A673 (cell line): ENCODE data around the gene HTR5A. TPM values are rescaled to one million over a fixed set of nuclear protein-coding genes. Genes with fewer than 3 reads are reported as not detected.

ENCODE experiments used
- Bru-seq: library from RNA; stranded (reverse); fragments of 400-500 nt; gene quantifications from one replicate; lab custom pipeline; 2021; lab: Mats Ljungman, UMichigan
- BruChase-seq, 2 experiments: library from RNA; stranded (reverse); fragments of 400-500 nt; gene quantifications; one replicate each; lab custom pipeline; 2021; lab: Mats Ljungman, UMichigan
- BruUV-seq: library from RNA; stranded (reverse); fragments of 400-500 nt; replicated peaks from 2 replicates; lab custom pipeline; 2021; lab: Mats Ljungman, UMichigan
- CTCF ChIA-PET: fragments of 300-600 bp; sonication (Branson Sonifier 250); formaldehyde crosslinking; loops from one replicate; lab custom pipeline; 2022; ENCODE audit warnings: antibody characterized with exemption; lab: Charles Lee
- POLR2A ChIA-PET: fragments of 300-600 bp; sonication (Branson Sonifier 250); formaldehyde crosslinking; loops from one replicate; lab custom pipeline; 2022; ENCODE audit warnings: antibody characterized with exemption; ENCODE audit not compliant: low non-redundant PET; lab: Charles Lee
- DNase-seq: peaks from one replicate; pipeline ENCODE4 v3.0.0-alpha.2; 2015; ENCODE audit warnings: low spot score
- H3K27ac ChIP-seq: fragments of 200-600 bp; sonication (generic); 2 replicates; pipeline ENCODE4 v1.5.1; 2016; ENCODE audit warnings: mixed run types, low read depth, mild to moderate bottlenecking, mixed read lengths, antibody characterized with exemption, low read length; ENCODE audit not compliant: poor library complexity, severe bottlenecking
- H3K27me3 ChIP-seq: fragments of 200-600 bp; sonication (generic); replicated peaks from 2 replicates; pipeline ENCODE4 v1.6.1; 2017; ENCODE audit warnings: mixed run types, low read depth, mild to moderate bottlenecking, mixed read lengths, antibody characterized with exemption, low read length; ENCODE audit not compliant: insufficient read depth, poor library complexity
- H3K36me3 ChIP-seq: fragments of 200-600 bp; sonication (generic); 2 replicates; pipeline ENCODE4 v1.6.1; 2016; ENCODE audit warnings: mixed run types, mild to moderate bottlenecking, mixed read lengths, antibody characterized with exemption, low read length; ENCODE audit not compliant: insufficient read depth, poor library complexity, severe bottlenecking
- H3K4me1 ChIP-seq: fragments of 200-600 bp; sonication (generic); 2 replicates; pipeline ENCODE4 v1.6.1; 2017; ENCODE audit warnings: mixed run types, mild to moderate bottlenecking, mixed read lengths, antibody characterized with exemption, low read length; ENCODE audit not compliant: insufficient read depth, poor library complexity, severe bottlenecking
- H3K4me3 ChIP-seq: fragments of 200-600 bp; sonication (generic); 2 replicates; pipeline ENCODE4 v1.5.1; 2016; ENCODE audit warnings: low read depth, mixed run types, mild to moderate bottlenecking, mixed read lengths, low read length; ENCODE audit not compliant: poor library complexity, severe bottlenecking
- H3K9me3 ChIP-seq: fragments of 200-600 bp; sonication (generic); 2 replicates; pipeline ENCODE4 v1.6.1; 2016; ENCODE audit warnings: mixed run types, low read depth, mild to moderate bottlenecking, mixed read lengths, antibody characterized with exemption, low read length; ENCODE audit not compliant: poor library complexity, severe bottlenecking
- EZH2 ChIP-seq: fragments of 200-600 bp; sonication (generic); IDR thresholded peaks from 2 replicates; pipeline ENCODE4 v1.6.1; 2017; ENCODE audit warnings: borderline replicate concordance, low read depth, mild to moderate bottlenecking, mixed read lengths, antibody characterized with exemption, low read length; ENCODE audit not compliant: poor library complexity, severe bottlenecking
- intact Hi-C: fragments of 100-400 bp; cut with micrococcal nuclease; formaldehyde crosslinking; loops from one replicate; pipeline ENCODE4 v1.10.0; 2022; ENCODE audit not compliant: unreplicated experiment
- long read RNA-seq: library from polyadenylated mRNA; stranded (forward); transcript quantifications from one replicate; pipeline ENCODE4 v2.0.0, GENCODE V29; 2022
- total RNA-seq: library from RNA; stranded (reverse); gene quantifications from 2 replicates; pipeline ENCODE4 v1.2.3, GENCODE V29; 2021
- TF ChIP-seq, protein P1 (sequence below): fragments of 300-800, 200-600 bp; sonication (generic); conservative IDR thresholded peaks from 2 replicates; pipeline ENCODE4 v1.5.1; 2017; ENCODE audit warnings: low read depth, mild to moderate bottlenecking, antibody characterized with exemption, low read length, moderate library complexity, mixed read lengths

The HTR5A gene
- total RNA-seq (not detected in 2 replicates), Bru-seq, nascent RNA (not detected), BruChase-seq, experiment 1, labeled RNA remaining after a 2-hour chase (not detected), BruChase-seq, experiment 2, labeled RNA remaining after a 6-hour chase (percentile 8 among the genes with signal in this experiment)
- long read RNA-seq = 0 reads

DNA sequence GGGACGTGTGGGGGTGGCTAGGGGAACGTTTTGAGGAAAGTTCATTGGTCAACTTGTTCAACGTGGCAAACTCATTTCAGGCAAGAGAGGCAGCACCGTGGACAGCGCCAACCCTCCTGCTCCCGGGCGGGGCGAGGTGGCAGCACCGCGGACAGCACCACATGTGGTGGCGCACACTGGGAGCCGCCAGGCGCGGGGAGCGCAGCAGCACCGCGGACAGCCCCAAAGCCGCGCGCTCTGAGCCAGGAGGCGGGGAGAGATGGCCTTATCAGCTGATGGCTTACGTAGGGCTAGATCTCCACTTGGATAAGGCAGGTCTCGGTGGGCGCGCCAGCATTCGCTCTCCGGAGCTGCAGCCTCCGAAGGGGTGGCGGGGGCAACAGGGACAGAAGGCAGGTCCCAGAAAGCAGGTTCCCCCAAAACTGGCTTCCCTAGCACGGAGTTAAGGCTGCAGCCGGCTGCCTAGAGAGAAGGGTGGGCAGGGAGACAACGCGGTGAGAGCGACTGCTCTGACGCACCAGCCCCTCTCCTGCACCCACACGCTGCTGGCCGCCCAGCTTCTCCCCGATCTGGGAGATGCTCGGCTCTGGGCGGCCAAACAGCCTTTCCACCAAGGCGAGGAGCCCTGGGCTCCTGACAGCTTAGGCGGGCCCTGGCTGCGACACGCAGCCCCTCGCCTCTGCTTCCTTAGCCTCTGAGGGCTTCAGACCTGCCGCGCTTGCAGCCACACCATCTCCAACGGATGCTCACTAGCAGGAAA lies at the start of gene HTR5A:
TSS of gene HTR5A (plus strand) at position 333 of the 760 bp plus-strand sequence. CDS start 576 bp downstream, outside the sequence.
- intact Hi-C loops = no loop called here
- BruUV-seq = no TSS peak
- H3K36me3 ChIP-seq = no peaks in the 10 kb centered on the region
- H3K9me3 ChIP-seq = no peaks in the 10 kb centered on the region
- H3K4me3 ChIP-seq = no peak within 1 kb of the TSS
- no peak within 1 kb of the TSS for H3K27ac ChIP-seq
- TF ChIP-seq, protein P1, sequence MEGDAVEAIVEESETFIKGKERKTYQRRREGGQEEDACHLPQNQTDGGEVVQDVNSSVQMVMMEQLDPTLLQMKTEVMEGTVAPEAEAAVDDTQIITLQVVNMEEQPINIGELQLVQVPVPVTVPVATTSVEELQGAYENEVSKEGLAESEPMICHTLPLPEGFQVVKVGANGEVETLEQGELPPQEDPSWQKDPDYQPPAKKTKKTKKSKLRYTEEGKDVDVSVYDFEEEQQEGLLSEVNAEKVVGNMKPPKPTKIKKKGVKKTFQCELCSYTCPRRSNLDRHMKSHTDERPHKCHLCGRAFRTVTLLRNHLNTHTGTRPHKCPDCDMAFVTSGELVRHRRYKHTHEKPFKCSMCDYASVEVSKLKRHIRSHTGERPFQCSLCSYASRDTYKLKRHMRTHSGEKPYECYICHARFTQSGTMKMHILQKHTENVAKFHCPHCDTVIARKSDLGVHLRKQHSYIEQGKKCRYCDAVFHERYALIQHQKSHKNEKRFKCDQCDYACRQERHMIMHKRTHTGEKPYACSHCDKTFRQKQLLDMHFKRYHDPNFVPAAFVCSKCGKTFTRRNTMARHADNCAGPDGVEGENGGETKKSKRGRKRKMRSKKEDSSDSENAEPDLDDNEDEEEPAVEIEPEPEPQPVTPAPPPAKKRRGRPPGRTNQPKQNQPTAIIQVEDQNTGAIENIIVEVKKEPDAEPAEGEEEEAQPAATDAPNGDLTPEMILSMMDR = no peak
- no peak for TF ChIP-seq EZH2
- POLR2A ChIA-PET = no interaction called here
- DNase-seq = peak; percentile 88
- CTCF ChIA-PET = no interaction called here
- H3K27me3 ChIP-seq = peaks cover 34% of the 10 kb centered on the region
- H3K4me1 ChIP-seq = no peaks in the 10 kb centered on the region

DNA sequence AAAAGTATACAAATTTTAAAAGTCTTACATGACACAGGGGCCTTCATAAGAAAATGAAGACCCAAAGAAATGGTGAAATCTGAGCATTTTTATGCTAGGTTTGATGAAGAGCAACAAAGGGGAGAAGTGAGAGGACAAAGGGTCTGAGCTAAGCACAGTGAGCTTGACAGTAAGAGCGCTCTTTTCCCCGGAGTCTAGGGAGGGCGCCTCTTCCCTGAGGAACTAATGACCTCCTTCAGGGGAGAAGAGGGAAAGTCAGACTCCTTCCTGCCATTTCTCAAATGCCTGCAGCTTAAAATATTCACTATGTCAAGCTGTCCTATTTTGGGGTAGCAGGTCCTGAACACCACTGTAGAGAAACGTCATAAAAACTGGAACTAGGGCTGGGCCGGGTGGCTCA lies 49.1 kb upstream of the HTR5A start:
- BruUV-seq = no TSS peak
- no peaks in the 10 kb centered on the region for H3K9me3 ChIP-seq
- no peak overlapping the region for H3K27ac ChIP-seq
- intact Hi-C loops = no loop called here
- ChIA-PET POLR2A (no interaction called here), CTCF (no interaction called here)
- H3K4me3 ChIP-seq = no peak overlapping the region
- no peaks in the 10 kb centered on the region for H3K27me3 ChIP-seq
- no peak for DNase-seq
- no peaks in the 10 kb centered on the region for H3K36me3 ChIP-seq
- TF ChIP-seq, protein P1 = no peak
- no peak for TF ChIP-seq EZH2
- H3K4me1 ChIP-seq = no peaks in the 10 kb centered on the region

DNA sequence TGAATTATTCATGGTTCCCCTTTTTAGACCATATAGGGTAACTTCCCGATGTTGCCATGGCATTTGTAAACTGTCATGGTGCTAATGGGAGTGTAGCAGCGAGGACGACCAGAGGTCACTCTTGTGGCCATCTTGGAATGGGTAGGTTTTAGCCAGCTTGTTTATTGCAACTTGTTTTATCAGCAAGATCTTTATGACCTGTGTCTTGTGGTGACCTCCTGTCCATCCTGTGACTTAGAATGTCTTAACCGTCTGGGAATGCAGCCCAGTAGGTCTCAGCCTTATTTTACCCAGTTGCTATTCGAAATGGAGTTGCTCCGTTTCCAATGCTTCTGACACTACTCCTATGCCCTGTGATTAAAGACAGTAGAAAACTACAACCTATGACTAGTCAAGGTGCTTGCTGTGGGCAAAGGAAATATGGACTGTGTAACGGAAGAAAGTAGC lies 48.4 kb upstream of the HTR5A start:
- Histone ChIP-seq H3K4me1 (no peaks in the 10 kb centered on the region), H3K9me3 (no peaks in the 10 kb centered on the region), H3K27ac (no peak overlapping the region), H3K27me3 (no peaks in the 10 kb centered on the region), H3K4me3 (no peak overlapping the region), H3K36me3 (no peaks in the 10 kb centered on the region)
- TF ChIP-seq, protein P1 = no peak
- no peak for TF ChIP-seq EZH2
- intact Hi-C loops = no loop called here
- BruUV-seq = no TSS peak
- no peak for DNase-seq
- POLR2A ChIA-PET = no interaction called here
- CTCF ChIA-PET = no interaction called here
